Activated T-helper 2 cell treated with anti-CD3 and anti-CD28 coated beads, Interferon-gamma antibody, Interleukin-2, Interleukin-4, amounts not matched to agents 10 μg/mL and 5 μg/mL and 100 μg/mL, durations not matched to agents 14 hours and 24 hours and 36 hours (primary cell): Measurements from ENCODE around the gene SPAG8. TPM values are rescaled to one million over a fixed set of nuclear protein-coding genes. Genes with fewer than 3 reads are reported as not detected.

ENCODE experiments used
- DNase-seq: peaks from one replicate; pipeline ENCODE4 v3.0.0; 2021; ENCODE audit warnings: low spot score
- H3K27ac Mint-ChIP-seq: one replicate; pipeline ENCODE4 v1.8.0; 2021; ENCODE audit warnings: mixed read lengths
- H3K27me3 Mint-ChIP-seq: one replicate; pipeline ENCODE4 v1.8.0; 2021; ENCODE audit warnings: low read depth, mixed read lengths
- H3K36me3 Mint-ChIP-seq: one replicate; pipeline ENCODE4 v1.8.0; 2021; ENCODE audit warnings: low read depth, mixed read lengths
- H3K4me1 Mint-ChIP-seq: one replicate; pipeline ENCODE4 v1.8.0; 2021; ENCODE audit warnings: low read depth, mixed read lengths
- H3K4me3 Mint-ChIP-seq: one replicate; pipeline ENCODE4 v1.8.0; 2021; ENCODE audit warnings: low read depth, mild to moderate bottlenecking, moderate library complexity, mixed read lengths
- H3K9me3 Mint-ChIP-seq: one replicate; pipeline ENCODE4 v1.8.0; 2021; ENCODE audit warnings: mixed read lengths
- intact Hi-C: fragments of 100-400 bp; cut with micrococcal nuclease; formaldehyde crosslinking; loops from one replicate; pipeline ENCODE4 v1.15.1; 2023
- total RNA-seq: library from RNA; stranded (reverse); gene quantifications from 2 replicates; pipeline ENCODE4 v1.2.3, GENCODE V29; 2022

Gene SPAG8
- 0.82 and 1.5 TPM in 2 replicates for total RNA-seq

GRCh38 chr9:35812025-35812602 lies at the start of gene SPAG8:
SPAG8 (minus strand) TSS chr9:35812262; CDS start chr9:35812147, 115 bp downstream.
- no peaks in the 10 kb centered on the region for H3K9me3 Mint-ChIP-seq
- H3K4me1 Mint-ChIP-seq = peaks cover 31% of the 10 kb centered on the region
- intact Hi-C loops = loop anchor here (5.0 to 10.0 kb wide), 4 partner anchors 207 to 1435 kb away; partner anchors contain the start of genes ATOSB, FANCG, MYORG and TESK1
- H3K27me3 Mint-ChIP-seq = no peaks in the 10 kb centered on the region
- DNase-seq = peak; percentile 96
- H3K36me3 Mint-ChIP-seq = peaks cover 22% of the 10 kb centered on the region
- peak within 1 kb of the TSS; percentile 77 for H3K4me3 Mint-ChIP-seq
- peak within 1 kb of the TSS; percentile 91 for H3K27ac Mint-ChIP-seq

- Mint-ChIP-seq H3K4me1 (no peaks in the 10 kb centered on the region), H3K27me3 (peaks cover 10% of the 10 kb centered on the region), H3K36me3 (no peaks in the 10 kb centered on the region), H3K4me3 (no peak overlapping the region), H3K27ac (no peak overlapping the region), H3K9me3 (no peaks in the 10 kb centered on the region)
- no peak for DNase-seq
- intact Hi-C loops = no loop called here
Observed at GRCh38 chr9:35861161-35861897, 49.3 kb upstream of the SPAG8 start.

- no peaks in the 10 kb centered on the region for H3K36me3 Mint-ChIP-seq
- H3K4me3 Mint-ChIP-seq = no peak overlapping the region
- peaks cover 10% of the 10 kb centered on the region for H3K27me3 Mint-ChIP-seq
- H3K27ac Mint-ChIP-seq = no peak overlapping the region
- intact Hi-C loops = no loop called here
- DNase-seq = no peak
- no peaks in the 10 kb centered on the region for H3K4me1 Mint-ChIP-seq
- no peaks in the 10 kb centered on the region for H3K9me3 Mint-ChIP-seq
Observed at GRCh38 chr9:35859990-35860339, 47.9 kb upstream of the SPAG8 start.

GRCh38 chr9:35859310-35859989 lies 47.4 kb upstream of the SPAG8 start:
- no peak for DNase-seq
- no peaks in the 10 kb centered on the region for H3K4me1 Mint-ChIP-seq
- no peak overlapping the region for H3K4me3 Mint-ChIP-seq
- intact Hi-C loops = no loop called here
- no peak overlapping the region for H3K27ac Mint-ChIP-seq
- no peaks in the 10 kb centered on the region for H3K36me3 Mint-ChIP-seq
- H3K9me3 Mint-ChIP-seq = no peaks in the 10 kb centered on the region
- peaks cover 10% of the 10 kb centered on the region for H3K27me3 Mint-ChIP-seq

- Mint-ChIP-seq H3K27me3 (peaks cover 10% of the 10 kb centered on the region), H3K36me3 (no peaks in the 10 kb centered on the region), H3K27ac (no peak overlapping the region), H3K4me3 (no peak overlapping the region), H3K9me3 (no peaks in the 10 kb centered on the region), H3K4me1 (no peaks in the 10 kb centered on the region)
- DNase-seq = no peak
- intact Hi-C loops = no loop called here
Observed at GRCh38 chr9:35858458-35858857, 46.4 kb upstream of the SPAG8 start.

GRCh38 chr9:35856882-35857281 lies 44.8 kb upstream of the SPAG8 start:
- H3K9me3 Mint-ChIP-seq = no peaks in the 10 kb centered on the region
- H3K4me3 Mint-ChIP-seq = no peak overlapping the region
- peaks cover 10% of the 10 kb centered on the region for H3K27me3 Mint-ChIP-seq
- DNase-seq = no peak
- H3K4me1 Mint-ChIP-seq = no peaks in the 10 kb centered on the region
- intact Hi-C loops = no loop called here
- H3K36me3 Mint-ChIP-seq = no peaks in the 10 kb centered on the region
- no peak overlapping the region for H3K27ac Mint-ChIP-seq

GRCh38 chr9:35856206-35856605 lies 44.1 kb upstream of the SPAG8 start:
- intact Hi-C loops = no loop called here
- no peak for DNase-seq
- Mint-ChIP-seq H3K27me3 (peaks cover 6% of the 10 kb centered on the region), H3K4me3 (no peak overlapping the region), H3K27ac (no peak overlapping the region), H3K9me3 (no peaks in the 10 kb centered on the region), H3K36me3 (no peaks in the 10 kb centered on the region), H3K4me1 (no peaks in the 10 kb centered on the region)

GRCh38 chr9:35854091-35854762 lies 42.2 kb upstream of the SPAG8 start:
- no peak overlapping the region for H3K4me3 Mint-ChIP-seq
- no peaks in the 10 kb centered on the region for H3K9me3 Mint-ChIP-seq
- intact Hi-C loops = no loop called here

GRCh38 chr9:35852876-35853865 lies 41.1 kb upstream of the SPAG8 start:
- Mint-ChIP-seq H3K4me1 (peaks cover 2% of the 10 kb centered on the region), H3K27ac (no peak overlapping the region), H3K4me3 (no peak overlapping the region), H3K27me3 (no peaks in the 10 kb centered on the region), H3K36me3 (no peaks in the 10 kb centered on the region), H3K9me3 (no peaks in the 10 kb centered on the region)
- no peak for DNase-seq
- intact Hi-C loops = no loop called here

More at GRCh38 chr9:35854091-35854762, 42.2 kb upstream of the SPAG8 start:
- peaks cover 3% of the 10 kb centered on the region for H3K27me3 Mint-ChIP-seq
- DNase-seq = no peak
- H3K27ac Mint-ChIP-seq = no peak overlapping the region
- H3K4me1 Mint-ChIP-seq = no peaks in the 10 kb centered on the region
- no peaks in the 10 kb centered on the region for H3K36me3 Mint-ChIP-seq

- H3K27ac Mint-ChIP-seq = no peak overlapping the region
- no peaks in the 10 kb centered on the region for H3K27me3 Mint-ChIP-seq
Observed at GRCh38 chr9:35852267-35852815, 40.3 kb upstream of the SPAG8 start.

GRCh38 chr9:35847792-35848572 lies 35.9 kb upstream of the SPAG8 start:
- Mint-ChIP-seq H3K36me3 (no peaks in the 10 kb centered on the region), H3K27me3 (no peaks in the 10 kb centered on the region), H3K4me3 (no peak overlapping the region), H3K4me1 (peaks cover 21% of the 10 kb centered on the region), H3K9me3 (no peaks in the 10 kb centered on the region), H3K27ac (peak overlapping the region; percentile 18)
- DNase-seq = no peak
- intact Hi-C loops = no loop called here

More at GRCh38 chr9:35852267-35852815, 40.3 kb upstream of the SPAG8 start:
- no peak overlapping the region for H3K4me3 Mint-ChIP-seq
- no peaks in the 10 kb centered on the region for H3K36me3 Mint-ChIP-seq
- intact Hi-C loops = no loop called here
- DNase-seq = no peak
- H3K4me1 Mint-ChIP-seq = peaks cover 10% of the 10 kb centered on the region
- H3K9me3 Mint-ChIP-seq = no peaks in the 10 kb centered on the region
